ENCODE results near the gene APOA4.
"Not testable (repeated sequence)": the region's sequence is repeated elsewhere in the genome, so short reads cannot be mapped to it uniquely, and the experiment has no call there.

Gene APOA4

GRCh38 chr11:116829525-116830183 lies 6.5 kb upstream of the APOA4 start, which contains the start of gene APOC3:
Gene APOC3, plus strand, starts transcription at chr11:116829907. Its CDS starts 676 bp downstream, at chr11:116830583.
- no peak for DNase-seq

GRCh38 chr11:116828632-116829524 lies 5.8 kb upstream of the APOA4 start:
- DNase-seq, result no peak

- DNase-seq, result no peak
Observed at GRCh38 chr11:116827461-116827860, 4.4 kb upstream of the APOA4 start.

GRCh38 chr11:116826751-116827431 lies 3.8 kb upstream of the APOA4 start:
- no peak for DNase-seq

- no peak for DNase-seq
Observed at GRCh38 chr11:116825854-116826750, 3.0 kb upstream of the APOA4 start.

- no peak for DNase-seq
Observed at GRCh38 chr11:116825434-116825833, 2.3 kb upstream of the APOA4 start.

GRCh38 chr11:116822575-116822974 lies 529 bp downstream of the APOA4 start:
- no peak for DNase-seq

GRCh38 chr11:116821050-116821918 lies 1.8 kb downstream of the APOA4 start:
- DNase-seq, result no peak

- DNase-seq, result no peak
Observed at GRCh38 chr11:116819049-116819448, 4.1 kb downstream of the APOA4 start.

- no peak for DNase-seq
Observed at GRCh38 chr11:116814502-116814901, 8.6 kb downstream of the APOA4 start.

GRCh38 chr11:116813781-116814471 lies 9.2 kb downstream of the APOA4 start:
- DNase-seq, result no peak

- no peak for DNase-seq
Observed at GRCh38 chr11:116813170-116813569, 9.9 kb downstream of the APOA4 start.

GRCh38 chr11:116812109-116812508 lies 11.0 kb downstream of the APOA4 start:
- no peak for DNase-seq

GRCh38 chr11:116811194-116811593 lies 11.9 kb downstream of the APOA4 start:
- no peak for DNase-seq

- no peak for DNase-seq
Observed at GRCh38 chr11:116808262-116809175, 14.6 kb downstream of the APOA4 start.

GRCh38 chr11:116807601-116808261 lies 15.4 kb downstream of the APOA4 start:
- DNase-seq, result no peak

- no peak for DNase-seq
Observed at GRCh38 chr11:116804001-116804400, 19.1 kb downstream of the APOA4 start.

- DNase-seq, result not testable (repeated sequence)
Observed at GRCh38 chr11:116801662-116802061, 21.4 kb downstream of the APOA4 start.

GRCh38 chr11:116800610-116801009 lies 22.5 kb downstream of the APOA4 start:
- DNase-seq, result no peak

All from CD4-positive, alpha-beta T cell treated with Interleukin-4 for 4 hours (primary cell).